Measurements from ENCODE around the gene ST14. TPM values are rescaled to one million over a fixed set of nuclear protein-coding genes. Genes with fewer than 3 reads are reported as not detected.

ST14 gene
- total RNA-seq, 1 experiment from 2014 or later = not detected

DNA sequence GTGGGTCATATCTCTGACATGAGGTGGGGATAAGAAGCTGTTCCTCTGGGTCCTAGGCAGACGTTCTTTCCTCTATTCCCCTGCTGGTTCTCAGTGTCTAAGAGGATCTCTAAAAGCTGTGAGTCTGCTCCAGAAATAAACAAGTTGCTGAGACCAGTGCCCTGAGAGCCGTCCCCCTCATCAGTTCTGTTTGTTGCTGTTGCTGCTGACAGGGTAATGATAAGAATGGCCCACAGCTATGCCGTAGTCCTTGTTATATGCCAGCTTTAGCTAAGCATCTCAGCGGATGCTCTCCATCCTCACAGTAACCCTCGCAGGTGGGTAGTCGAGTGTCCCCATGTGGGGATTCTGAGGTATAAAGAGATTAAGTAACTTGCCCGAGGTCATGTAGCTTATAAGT is 23.5 kb upstream of the ST14 start:
- DNase-seq (ENCODE audit: low read depth) = no peak

DNA sequence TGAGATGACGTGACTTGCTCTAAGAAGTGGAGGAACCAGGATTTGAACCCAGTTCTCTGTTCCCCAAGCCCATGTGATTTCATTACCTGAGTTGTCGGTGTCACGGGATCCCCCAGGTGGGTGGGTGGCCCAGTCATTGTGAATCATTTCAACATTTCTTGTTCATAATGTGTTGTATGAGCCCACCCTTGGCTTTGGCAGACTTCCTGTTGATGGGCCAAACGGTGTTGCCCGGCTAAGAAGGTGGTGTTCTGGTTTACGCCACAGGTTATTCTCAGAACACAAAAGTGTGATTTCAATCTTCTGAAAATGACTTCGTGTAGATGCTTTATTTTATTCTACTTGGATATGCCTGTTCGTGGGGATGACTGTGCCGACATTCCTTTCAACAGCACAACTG is 21.6 kb upstream of the ST14 start:
- DNase-seq (ENCODE audit: low read depth) = no peak

DNA sequence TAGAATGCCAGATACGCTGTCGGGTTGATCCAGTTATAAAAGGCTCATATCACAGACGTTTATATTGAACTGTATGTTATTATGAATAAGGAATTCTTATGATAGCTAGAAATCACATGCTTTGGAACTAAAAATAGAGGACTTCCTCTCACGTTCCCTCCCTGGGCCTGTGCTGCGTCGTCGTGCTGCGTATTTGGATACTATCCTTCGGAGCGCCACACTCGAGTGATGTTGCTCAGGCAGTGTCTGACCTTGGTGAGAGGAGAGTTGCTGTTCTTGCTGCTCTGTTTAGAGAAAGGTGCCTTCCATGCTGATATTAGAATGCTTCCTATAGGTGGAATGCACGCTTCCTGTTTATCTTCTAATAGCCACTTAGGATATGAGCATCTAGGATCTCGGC is 20.2 kb upstream of the ST14 start:
- no peak for DNase-seq (ENCODE audit: low read depth)

DNA sequence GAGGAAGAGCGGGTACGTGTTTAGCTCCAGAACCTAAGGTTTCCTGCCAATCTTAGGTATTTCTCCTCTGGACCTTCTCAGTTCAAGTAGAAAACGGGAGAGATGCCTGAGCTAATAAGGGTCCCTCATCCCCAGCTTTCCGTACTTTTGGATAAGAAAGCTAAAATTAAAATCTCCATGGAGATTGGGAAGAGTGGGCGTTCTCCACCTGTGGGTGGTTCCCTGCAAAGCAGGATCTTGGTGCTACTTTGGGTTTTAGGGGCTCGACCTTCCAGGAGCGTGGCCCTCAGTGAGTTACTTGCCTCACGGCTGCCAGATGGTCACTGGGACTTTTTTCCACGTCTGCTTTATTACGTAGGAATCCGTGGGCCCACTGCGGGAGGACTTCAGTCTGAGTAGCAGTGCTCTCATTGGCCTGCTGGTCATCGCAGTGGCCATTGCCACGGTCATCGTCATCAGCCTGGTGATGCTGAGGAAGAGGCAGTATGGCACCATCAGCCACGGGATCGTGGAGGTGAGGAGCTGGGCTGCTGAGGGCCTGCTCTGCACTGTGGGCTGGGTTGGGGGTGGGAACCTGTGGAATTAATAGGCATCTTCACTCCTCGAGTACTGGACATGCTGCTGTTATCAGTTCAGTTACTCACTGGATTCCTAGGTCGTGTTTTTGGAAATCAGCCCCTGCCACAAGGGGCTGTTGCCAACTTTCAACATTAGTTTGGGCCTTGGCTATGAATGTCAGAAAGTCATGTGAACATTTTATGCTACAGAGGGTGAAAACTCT is 17.8 kb upstream of the ST14 start:
- DNase-seq (ENCODE audit: low read depth) = no peak

DNA sequence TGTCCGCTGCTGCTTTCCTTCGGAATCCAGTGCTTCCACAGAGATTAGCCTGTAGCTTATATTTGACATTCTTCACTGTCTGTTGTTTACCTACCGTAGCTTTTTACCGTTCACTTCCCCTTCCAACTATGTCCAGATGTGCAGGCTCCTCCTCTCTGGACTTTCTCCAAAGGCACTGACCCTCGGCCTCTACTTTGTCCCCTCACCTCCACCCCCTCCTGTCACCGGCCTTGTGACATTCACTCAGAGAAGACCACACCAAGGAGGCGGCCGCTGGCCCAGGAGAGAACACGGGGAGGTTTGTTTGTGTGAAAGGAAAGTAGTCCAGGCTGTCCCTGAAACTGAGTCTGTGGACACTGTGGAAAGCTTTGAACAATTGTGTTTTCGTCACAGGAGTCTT is 15.4 kb upstream of the ST14 start:
- no peak for DNase-seq (ENCODE audit: low read depth)

DNA sequence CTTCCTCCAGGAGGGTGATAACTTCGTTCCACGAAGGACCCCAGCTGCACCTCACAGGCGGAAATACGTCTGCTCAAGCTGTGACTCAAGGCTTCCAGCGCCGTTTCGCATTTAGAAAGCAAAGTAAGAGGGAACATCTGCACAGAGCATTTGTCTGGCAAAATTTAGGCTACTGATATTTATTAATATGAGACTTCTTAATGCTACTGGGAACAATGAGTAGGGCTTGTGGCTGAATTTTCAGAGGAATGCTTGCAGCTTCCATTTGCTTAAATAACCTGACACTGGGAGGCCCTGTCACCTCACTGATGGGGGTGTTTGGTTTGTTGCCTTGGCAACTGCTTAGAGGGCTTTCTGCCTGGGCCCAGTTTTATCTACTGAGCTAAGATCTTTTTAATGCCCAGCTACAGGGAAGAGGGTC is 14.7 kb upstream of the ST14 start:
- no peak for DNase-seq (ENCODE audit: low read depth)

DNA sequence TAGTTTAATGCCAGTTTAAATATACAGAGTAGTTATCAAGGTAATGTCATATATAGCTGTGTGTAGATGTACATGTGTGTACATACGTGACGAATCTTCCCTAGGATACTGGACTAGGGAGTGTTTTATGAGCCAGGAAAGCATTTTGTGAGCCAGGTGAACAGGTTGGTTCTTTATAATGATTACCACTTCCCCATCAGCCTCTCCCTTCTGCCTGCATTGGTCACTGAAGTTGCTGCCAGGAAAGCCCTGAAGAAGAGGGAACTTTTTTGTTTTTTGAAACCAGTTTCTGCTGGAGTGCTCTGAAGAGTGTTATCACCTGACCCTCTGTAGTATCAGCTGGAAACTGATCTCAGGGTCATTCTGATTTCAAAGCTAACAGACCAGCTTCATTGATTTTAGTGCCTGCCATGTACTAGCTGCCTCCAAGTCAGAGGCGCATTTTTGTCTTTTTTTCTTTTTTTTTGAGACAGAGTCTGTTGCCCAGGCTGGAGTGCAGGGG is 14.2 kb upstream of the ST14 start:
- DNase-seq (ENCODE audit: low read depth) = no peak

DNA sequence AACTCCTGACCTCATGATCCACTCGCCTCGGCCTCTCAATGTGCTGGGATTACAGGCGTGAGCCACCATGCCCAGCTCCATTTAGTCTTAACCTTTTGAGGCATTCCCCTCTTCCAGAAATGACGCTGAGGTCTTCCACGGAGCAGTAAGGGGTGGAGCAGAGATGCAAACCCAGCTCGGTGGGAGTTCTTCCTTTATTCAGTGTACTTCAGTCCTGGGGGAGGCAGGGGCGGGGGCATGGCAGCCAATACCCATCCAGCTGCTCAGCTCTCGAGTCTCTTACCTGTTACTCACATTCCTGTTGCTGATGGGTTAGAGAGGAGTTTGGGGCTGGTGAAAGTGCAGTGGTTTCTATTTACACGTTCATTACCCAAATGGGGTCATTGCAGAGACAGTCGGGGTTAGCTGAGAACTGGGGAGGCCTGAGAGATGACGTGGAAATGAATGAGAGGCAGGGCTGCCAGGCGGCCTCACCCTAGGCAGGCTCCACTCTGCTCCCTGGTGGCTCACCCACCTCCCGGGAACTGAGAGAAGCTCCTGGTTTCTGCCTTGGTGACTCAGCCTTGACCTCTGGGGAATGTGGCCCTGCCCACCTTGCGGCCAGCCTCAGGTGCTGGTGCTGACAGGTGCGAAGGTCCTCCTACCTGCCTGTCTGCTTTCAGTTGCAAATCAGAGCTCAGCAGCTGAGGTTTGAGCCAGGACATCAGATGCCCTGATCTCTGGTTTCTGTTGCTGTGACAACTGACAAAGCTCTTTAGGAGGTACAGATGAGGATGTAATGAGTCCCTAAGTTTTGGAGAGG is 13.4 kb upstream of the ST14 start:
- peak; percentile 29 for DNase-seq (ENCODE audit: low read depth)

DNA sequence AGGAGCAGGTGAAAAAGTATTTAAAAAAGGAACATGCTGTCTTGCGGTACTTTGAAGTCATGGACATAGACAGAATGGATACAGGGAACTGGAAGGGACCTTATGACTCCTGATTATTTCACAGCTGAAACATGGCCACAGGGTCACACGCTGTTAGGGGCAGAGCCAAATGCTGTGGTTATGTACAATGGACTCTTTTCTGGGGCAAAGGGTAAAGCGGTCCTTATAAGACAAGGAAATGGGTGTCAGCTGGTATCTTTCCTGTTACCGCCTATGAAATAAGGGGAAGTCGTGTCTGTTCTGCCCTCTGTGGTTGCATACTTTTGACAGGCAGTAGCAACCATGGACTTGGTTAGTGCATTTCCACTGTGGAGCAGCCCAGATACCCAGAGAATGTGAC is 12.8 kb upstream of the ST14 start:
- DNase-seq (ENCODE audit: low read depth) = no peak

DNA sequence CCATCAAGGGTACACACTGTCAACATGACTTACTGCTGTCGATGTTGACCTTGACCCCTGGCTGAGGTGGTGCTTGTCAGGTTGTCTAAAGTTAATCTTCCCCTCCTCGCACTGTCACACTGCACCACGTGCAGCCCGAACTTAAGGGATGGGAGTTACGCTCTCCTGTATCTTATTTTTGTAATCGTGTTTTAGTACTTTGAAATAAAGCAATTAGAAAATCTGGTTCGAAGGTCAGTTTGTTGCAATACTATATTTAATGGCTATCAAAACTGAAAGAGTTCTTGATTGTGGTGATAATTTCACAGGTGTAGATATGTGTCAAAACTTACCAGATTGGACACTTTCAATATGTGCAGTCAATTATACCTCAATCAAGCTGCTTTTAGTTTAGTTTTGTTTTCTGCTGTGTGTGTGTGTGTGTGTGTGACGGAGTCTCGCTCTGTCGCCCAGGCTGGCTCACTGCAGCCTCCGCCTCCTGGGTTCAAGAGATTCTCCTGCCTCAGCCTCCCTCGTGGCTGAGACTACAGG is 10.7 kb upstream of the ST14 start:
- no peak for DNase-seq (ENCODE audit: low read depth)

DNA sequence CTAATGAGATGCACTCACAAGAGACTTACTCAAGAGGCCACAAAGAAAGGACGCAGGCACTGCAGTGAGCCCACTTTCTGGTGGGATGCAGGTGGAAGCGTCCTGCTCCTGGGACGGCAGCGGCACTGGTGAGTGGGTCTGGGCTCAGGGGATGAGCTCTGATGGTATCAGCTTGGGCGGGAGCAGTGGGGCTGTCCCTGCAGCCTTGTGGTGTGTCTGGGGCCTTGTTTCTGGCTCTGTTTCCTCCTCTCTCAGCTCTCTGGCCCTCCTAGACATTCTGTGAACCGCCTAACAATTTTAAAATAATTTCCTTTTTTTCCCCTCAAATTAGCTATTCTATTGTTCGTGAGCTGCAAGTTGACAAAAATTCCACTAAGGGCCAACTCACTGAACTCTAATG is 8.8 kb upstream of the ST14 start:
- DNase-seq (ENCODE audit: low read depth) = no peak

DNA sequence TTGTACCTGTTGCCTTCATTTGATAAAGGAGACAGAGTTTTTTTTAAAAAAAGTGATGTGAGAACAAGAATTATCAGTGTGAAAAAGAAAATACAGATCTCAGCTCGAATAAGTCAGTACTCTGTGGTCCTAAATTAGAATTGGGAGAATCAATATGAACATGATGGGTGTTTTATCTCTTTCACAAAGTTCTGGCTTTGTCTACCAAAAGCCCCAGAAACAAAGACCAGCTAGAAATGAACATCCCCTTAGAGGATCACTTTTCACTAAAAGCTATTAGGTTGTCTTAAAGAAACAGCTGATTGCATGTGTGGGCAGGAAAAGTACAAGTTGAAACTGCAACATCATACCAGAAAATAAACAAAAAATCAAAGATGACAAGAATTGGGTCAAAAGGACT is 8.4 kb upstream of the ST14 start:
- no peak for DNase-seq (ENCODE audit: low read depth)

DNA sequence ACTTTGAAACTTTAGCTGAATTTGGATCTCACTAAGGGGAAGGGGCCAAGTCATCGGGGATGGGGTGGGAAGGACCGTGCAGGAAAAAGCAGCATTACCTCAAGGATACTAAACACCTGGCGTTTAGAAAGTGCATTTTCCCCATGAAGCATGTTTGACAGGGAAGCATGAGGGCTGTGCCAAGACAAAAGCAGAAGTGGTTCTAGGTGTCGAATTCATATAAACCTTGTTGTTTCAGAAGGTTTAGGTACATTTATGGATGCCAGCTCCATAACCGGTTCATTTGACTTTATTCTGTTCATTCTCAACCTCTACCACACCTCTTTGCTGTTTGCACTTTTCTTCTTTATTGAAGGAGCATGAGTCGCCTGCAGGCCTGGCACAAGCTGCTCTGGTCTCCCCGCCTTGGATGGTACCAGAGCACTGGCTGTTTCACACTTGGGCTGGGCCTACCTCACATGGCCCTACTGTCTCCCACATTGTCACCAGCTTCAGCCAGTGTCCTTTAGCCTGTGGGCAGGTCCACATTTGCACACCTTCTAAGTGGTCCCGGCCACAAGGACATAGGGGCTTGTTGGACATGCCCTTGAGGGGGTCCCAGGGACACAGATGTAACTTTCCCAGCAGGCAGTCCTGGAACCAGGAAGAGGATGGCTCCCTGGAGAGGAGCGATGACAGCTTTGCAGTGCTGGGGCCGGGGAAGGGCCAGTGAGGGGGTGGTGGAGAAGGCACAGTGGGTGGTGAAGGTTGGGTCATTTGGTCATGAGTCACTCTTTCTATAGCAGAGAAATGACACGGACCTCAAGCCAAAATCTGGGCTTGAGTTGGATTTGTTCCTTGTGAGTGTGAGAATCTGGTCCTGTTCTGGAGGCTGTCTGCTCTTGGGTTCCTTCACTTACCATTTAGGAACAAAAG is 3.2 kb upstream of the ST14 start:
- DNase-seq (ENCODE audit: low read depth) = peak; percentile 35

DNA sequence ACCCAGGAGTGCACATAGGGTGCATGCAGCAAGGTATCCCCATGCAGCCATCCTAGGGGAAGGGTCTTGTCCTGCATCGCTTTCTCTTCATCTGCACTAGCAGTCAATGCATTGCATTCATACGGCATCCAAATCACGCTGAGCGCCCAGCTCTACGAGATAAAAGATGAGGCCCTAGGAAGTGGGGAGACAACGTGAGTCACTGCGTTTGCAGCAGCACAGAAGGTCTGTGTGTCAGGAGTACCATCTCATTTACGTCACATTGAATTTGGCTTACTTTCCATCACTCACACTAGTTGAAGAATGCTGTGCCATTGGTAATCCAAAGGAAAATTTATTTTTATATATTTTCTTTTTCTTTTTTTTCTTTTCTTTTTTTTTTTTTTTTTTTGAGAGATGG is 2.5 kb upstream of the ST14 start:
- DNase-seq (ENCODE audit: low read depth) = no peak

DNA sequence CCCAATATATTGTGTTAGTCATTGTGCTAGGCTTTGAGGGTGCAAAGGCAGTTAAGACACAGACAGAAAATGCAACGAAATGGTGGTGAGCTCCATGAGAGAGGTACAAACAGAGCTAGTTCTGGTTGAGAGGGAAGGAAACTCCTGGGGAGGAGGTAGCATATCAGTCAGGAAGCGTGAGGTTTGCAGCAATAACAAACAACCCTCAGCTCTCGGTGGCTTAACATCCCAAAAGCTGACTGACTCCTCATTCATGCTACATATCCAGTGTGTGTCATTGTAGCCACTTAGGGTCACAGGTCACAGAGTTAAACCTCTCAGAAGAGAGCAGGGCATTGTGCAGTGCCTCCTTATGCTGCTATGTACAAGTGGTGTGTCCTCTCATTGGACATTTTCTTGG is 1.7 kb upstream of the ST14 start:
- DNase-seq (ENCODE audit: low read depth) = no peak

DNA sequence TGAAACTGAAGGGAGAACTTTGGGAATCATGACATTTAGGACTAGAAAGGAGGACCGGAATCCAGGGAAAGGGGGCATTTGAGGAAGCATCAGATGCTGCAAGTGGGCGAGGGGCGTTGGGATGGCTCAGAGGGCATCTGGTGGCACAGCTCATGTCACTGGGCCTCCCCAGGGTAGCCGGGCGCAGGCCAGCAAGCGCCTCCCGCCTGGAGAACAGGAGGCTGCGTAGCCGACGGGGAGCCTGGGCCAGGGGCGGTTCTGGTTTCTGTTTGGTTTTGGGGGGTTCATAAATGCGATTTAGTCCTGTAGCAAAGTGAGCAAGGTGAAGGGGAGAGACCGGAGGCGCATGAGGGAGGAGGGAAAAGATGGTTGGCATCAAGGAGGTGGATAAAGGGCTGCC is 443 bp upstream of the ST14 start:
- DNase-seq (ENCODE audit: low read depth) = no peak

DNA sequence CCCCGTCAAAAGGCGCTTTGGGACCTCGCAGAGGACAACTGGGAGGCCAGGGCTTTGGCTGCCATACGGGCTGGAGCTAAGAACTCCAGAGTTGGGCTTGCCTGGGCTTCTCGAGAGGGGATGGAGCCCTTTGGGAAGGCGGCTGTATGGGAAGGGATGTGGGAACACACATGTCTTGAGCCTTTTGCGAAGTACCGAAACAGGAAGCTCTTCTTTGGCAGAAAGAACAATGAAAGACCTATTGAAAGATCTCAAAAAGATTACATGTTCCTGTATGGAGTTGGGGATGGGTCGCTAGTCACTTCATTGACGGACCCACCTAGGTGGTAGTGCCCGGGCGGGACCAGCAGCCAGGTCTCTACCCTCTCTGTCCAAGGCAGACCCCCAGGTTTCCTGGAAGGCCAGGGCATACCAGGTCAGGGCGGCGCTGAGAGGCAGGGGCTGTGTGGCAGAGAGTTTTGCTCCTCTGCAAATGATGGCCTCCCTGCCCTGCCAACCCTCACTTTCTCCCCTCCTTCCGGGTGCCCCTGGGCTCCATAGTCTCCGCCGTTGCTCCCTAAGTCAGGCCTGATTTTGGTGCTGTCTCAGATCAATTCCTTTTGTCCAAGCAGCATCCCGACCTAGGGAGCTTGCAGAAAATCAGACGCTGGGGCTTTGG is 1.0 kb downstream of the ST14 start:
- no peak for DNase-seq (ENCODE audit: low read depth)

DNA sequence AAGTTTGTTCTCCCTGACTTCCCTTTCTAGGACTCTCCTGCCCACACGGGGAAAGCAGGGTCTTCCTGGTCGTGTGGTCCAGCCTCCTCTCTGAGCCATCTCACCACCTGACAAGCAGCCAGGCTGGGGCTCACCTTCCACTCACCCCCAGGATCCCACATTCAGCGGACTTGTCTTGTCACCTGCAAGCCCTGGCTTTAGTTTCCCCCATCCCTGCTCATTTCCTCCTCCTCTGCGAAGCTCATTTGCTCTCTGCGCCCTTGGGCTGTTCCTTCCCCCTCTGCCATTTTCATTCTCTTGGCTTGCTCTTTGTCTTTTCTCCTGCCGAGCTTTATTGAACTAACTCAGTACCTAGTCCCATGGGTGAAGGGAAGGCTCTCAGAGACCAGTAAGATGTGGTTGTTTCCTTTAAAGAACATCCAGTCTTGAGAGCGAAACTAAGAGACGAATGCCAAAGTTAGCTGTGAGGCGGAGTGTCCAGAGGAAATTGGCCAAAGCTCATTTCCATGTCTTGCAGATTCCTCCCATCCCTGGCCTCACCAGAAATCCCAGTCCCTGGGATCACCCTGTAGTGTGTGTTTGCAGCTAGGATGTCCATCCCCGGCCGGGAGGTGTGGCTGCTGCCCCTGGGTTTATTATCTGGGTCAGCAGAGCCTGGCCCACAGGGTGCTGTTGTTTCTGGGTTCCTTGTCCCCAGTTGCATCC is 2.0 kb downstream of the ST14 start:
- no peak for DNase-seq (ENCODE audit: low read depth)

DNA sequence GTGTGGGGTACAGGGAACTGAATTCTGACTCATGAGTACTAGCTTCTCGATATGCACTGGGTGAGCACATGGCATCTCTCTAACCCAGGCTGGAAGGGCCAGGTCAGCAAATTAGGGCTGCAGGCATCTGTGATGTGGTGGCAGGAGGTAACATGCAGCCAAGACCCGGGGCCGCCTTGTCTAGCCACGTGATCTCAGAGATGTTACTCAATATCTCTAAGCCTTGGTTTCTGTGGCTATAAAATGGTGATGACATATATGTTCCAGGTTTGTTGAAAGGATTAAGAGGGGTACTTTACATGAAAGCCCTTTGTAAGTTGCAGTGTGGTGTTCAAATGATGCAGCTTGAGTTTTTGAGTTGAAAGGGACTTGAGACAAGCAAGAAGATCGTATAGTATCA is 3.2 kb downstream of the ST14 start:
- peak; percentile 51 for DNase-seq (ENCODE audit: low read depth)
